Endothelial cell (in vitro differentiated cells): ENCODE measurements around the gene GCN1. TPM values are rescaled to one million over a fixed set of nuclear protein-coding genes. Genes with fewer than 3 reads are reported as not detected.

Experiments used
- DNase-seq: peaks from one replicate; pipeline ENCODE4 v3.0.0; 2021; ENCODE audit warnings: low spot score
- H3K27ac Mint-ChIP-seq: one replicate; pipeline ENCODE4 v1.8.0; 2021; ENCODE audit warnings: mixed read lengths, inconsistent platforms; ENCODE audit not compliant: unreplicated experiment
- H3K27me3 Mint-ChIP-seq: one replicate; pipeline ENCODE4 v1.8.0; 2021; ENCODE audit warnings: mild to moderate bottlenecking, moderate library complexity, mixed read lengths, inconsistent platforms; ENCODE audit not compliant: unreplicated experiment
- H3K36me3 Mint-ChIP-seq: one replicate; pipeline ENCODE4 v1.8.0; 2021; ENCODE audit warnings: mild to moderate bottlenecking, low read depth, mixed read lengths, inconsistent platforms; ENCODE audit not compliant: unreplicated experiment
- H3K4me1 Mint-ChIP-seq: one replicate; pipeline ENCODE4 v1.8.0; 2021; ENCODE audit warnings: mild to moderate bottlenecking, mixed read lengths, inconsistent platforms; ENCODE audit not compliant: unreplicated experiment
- H3K4me3 Mint-ChIP-seq: one replicate; pipeline ENCODE4 v1.8.0; 2021; ENCODE audit warnings: mild to moderate bottlenecking, mixed read lengths, inconsistent platforms; ENCODE audit not compliant: unreplicated experiment
- H3K9me3 Mint-ChIP-seq: one replicate; pipeline ENCODE4 v1.8.0; 2021; ENCODE audit warnings: mixed read lengths, inconsistent platforms; ENCODE audit not compliant: unreplicated experiment
- total RNA-seq: library from RNA; stranded (reverse); fragmentation: NEBNext Ultra II Directional; extraction: Animal tissue kit (Norgen Biotek cat#: 25700); gene quantifications from one replicate; pipeline ENCODE4 v1.2.1, GENCODE V29; 2021; ENCODE audit not compliant: unreplicated experiment
- TF ChIP-seq, protein P1 (sequence below): fragments of 200-600 bp; sonication (generic); IDR thresholded peaks from one replicate; pipeline ENCODE4 v1.5.0; 2021; ENCODE audit warnings: antibody characterized with exemption; ENCODE audit not compliant: unreplicated experiment

GCN1 gene
- total RNA-seq, 1 donor from 2014 or later = 54.0 TPM

DNA sequence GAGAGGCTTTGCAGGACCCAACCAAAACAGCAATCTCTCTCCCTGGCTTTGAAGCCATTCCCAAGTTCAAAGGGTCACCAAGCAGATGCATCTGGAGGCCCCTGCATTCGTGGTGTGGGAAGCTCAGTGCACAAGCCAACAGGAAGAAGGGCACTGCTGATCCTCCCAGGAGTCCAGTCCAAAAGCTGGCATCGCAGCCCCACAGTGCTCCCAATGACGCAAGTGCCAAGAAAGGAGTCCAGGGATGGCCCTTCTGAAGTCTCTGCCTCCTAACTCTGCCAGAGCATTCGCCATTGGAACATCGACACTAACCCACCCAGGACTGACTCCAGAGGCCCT, 45.9 kb upstream of the GCN1 start:
- Mint-ChIP-seq H3K27me3 (peaks cover 11% of the 10 kb centered on the region), H3K9me3 (no peaks in the 10 kb centered on the region), H3K4me1 (peaks cover 77% of the 10 kb centered on the region), H3K36me3 (peaks cover 10% of the 10 kb centered on the region), H3K4me3 (peak overlapping the region; percentile 51), H3K27ac (peak overlapping the region; percentile 93)
- DNase-seq = no peak
- TF ChIP-seq, protein P1, sequence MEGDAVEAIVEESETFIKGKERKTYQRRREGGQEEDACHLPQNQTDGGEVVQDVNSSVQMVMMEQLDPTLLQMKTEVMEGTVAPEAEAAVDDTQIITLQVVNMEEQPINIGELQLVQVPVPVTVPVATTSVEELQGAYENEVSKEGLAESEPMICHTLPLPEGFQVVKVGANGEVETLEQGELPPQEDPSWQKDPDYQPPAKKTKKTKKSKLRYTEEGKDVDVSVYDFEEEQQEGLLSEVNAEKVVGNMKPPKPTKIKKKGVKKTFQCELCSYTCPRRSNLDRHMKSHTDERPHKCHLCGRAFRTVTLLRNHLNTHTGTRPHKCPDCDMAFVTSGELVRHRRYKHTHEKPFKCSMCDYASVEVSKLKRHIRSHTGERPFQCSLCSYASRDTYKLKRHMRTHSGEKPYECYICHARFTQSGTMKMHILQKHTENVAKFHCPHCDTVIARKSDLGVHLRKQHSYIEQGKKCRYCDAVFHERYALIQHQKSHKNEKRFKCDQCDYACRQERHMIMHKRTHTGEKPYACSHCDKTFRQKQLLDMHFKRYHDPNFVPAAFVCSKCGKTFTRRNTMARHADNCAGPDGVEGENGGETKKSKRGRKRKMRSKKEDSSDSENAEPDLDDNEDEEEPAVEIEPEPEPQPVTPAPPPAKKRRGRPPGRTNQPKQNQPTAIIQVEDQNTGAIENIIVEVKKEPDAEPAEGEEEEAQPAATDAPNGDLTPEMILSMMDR = no peak

DNA sequence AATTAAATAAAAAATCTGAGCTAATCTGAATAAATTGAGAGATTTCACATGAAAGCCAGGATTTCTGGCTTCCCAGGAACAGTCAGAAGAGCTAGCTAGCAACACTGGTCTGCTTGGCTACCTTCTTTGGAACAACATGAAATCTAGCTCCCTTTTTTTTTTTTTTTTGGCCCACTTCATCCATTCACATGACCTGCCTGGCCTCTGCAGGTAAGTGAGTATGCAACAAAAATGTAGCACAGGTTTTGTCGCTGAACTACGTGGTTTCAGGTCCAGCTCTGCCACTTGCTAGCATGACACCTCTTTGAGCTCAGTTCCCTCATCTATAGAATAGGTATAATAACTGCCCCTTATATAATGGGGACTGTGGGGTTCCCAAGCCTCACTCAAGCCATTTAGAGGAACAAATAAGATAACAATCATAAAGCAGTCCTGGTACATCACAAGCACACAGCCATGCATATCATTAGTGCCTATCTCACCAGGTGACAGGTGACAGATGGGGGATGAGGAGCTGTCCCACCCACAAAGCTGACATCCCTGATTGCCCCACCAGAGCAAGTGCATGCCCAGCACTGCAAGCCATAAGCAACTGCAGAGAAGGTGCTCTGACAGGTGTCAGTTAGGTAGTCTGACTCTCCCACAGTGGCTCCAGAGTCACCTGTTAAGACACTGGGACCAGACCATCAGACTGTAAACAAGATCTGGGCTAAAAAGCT, 45.4 kb upstream of the GCN1 start:
- peaks cover 10% of the 10 kb centered on the region for H3K27me3 Mint-ChIP-seq
- no peaks in the 10 kb centered on the region for H3K9me3 Mint-ChIP-seq
- H3K27ac Mint-ChIP-seq = peak overlapping the region; percentile 30
- H3K4me1 Mint-ChIP-seq = peaks cover 79% of the 10 kb centered on the region
- H3K36me3 Mint-ChIP-seq = peaks cover 10% of the 10 kb centered on the region
- no peak for DNase-seq
- no peak overlapping the region for H3K4me3 Mint-ChIP-seq
- TF ChIP-seq, protein P1 = no peak

DNA sequence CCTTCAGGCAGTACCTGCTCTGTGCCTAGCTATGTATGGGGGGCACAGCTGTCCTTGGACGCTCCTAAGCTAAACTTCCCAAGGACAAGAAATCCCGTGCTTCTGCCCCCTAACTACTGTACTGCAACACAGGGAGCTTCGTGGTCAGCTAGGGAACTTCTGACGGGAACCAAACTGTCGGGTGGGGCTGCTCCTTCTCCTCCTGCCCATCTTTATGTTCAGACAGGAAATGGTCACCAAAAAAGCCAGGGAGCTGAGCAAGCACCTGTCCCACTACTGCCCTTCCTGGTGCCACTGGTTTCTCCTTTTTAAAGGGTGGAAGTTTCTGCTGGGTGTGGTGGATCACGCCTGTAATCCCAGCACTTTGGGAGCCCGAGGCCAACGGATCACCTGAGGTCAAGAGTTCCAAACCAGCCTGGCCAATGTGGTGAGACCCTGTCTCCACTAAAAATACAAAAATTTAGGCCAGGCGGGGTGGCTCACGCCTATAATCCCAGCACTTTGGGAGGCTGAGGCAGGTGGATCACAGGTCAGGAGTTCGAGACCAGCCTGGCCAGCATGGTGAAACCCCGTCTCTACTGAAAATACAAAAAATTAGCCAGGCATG, 44.4 kb upstream of the GCN1 start:
- H3K27me3 Mint-ChIP-seq = peaks cover 13% of the 10 kb centered on the region
- TF ChIP-seq, protein P1 = no peak
- peaks cover 84% of the 10 kb centered on the region for H3K4me1 Mint-ChIP-seq
- H3K27ac Mint-ChIP-seq = peak overlapping the region; percentile 24
- no peak for DNase-seq
- no peaks in the 10 kb centered on the region for H3K9me3 Mint-ChIP-seq
- no peak overlapping the region for H3K4me3 Mint-ChIP-seq
- peaks cover 10% of the 10 kb centered on the region for H3K36me3 Mint-ChIP-seq

DNA sequence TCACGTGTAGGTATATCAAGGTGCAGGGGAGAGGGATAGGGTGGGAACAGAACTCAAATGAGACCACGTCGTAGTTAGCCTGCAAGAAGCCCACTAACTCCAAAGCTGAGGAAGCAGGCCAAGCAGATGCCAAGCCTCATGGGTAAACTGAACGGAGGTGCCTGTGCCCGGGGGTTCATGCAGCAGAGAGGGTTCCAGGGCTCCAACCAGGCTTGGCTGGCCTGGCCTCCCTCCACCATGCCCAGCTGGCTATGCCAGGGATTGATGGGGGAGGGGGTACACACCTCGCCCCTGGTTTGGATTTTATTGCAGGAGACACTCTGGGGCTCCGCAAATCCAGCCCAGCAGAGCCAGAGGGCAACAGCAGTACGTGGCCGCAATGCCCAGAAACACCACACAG, 43.7 kb upstream of the GCN1 start:
- H3K4me3 Mint-ChIP-seq = peak overlapping the region; percentile 42
- H3K36me3 Mint-ChIP-seq = peaks cover 10% of the 10 kb centered on the region
- peak overlapping the region; percentile 91 for H3K27ac Mint-ChIP-seq
- no peaks in the 10 kb centered on the region for H3K9me3 Mint-ChIP-seq
- no peak for DNase-seq
- TF ChIP-seq, protein P1 = no peak
- peaks cover 19% of the 10 kb centered on the region for H3K27me3 Mint-ChIP-seq
- H3K4me1 Mint-ChIP-seq = peaks cover 84% of the 10 kb centered on the region
